Stimulated activated CD8-positive, alpha-beta memory T cell treated with anti-CD3 and anti-CD28 coated beads, Interleukin-4, amount 100 ng/mL, for 48 hours (primary cell): ENCODE data around the gene TRIM29.
A peak's percentile ranks its signal among the peaks of the same experiment; 100 is the strongest.
"Not testable (repeated sequence)": the region's sequence is repeated elsewhere in the genome, so short reads cannot be mapped to it uniquely, and the experiment has no call there.

Experiments
- DNase-seq: peaks from one replicate; pipeline ENCODE4 v3.0.0-alpha.2; 2020

The TRIM29 gene

GRCh38 chr11:120170741-120171261, 32.9 kb upstream of the TRIM29 start:
- no peak for DNase-seq

GRCh38 chr11:120169981-120170698, 32.2 kb upstream of the TRIM29 start:
- DNase-seq = no peak

- DNase-seq = peak; percentile 79
Observed at GRCh38 chr11:120168960-120169681, 31.2 kb upstream of the TRIM29 start.

- no peak for DNase-seq
Observed at GRCh38 chr11:120168108-120168959, 30.4 kb upstream of the TRIM29 start.

GRCh38 chr11:120167659-120168058, 29.7 kb upstream of the TRIM29 start:
- DNase-seq = no peak

- no peak for DNase-seq
Observed at GRCh38 chr11:120160436-120160835, 22.5 kb upstream of the TRIM29 start.

GRCh38 chr11:120153221-120153620, 15.3 kb upstream of the TRIM29 start:
- DNase-seq = no peak

- no peak for DNase-seq
Observed at GRCh38 chr11:120151536-120151935, 13.6 kb upstream of the TRIM29 start.

- no peak for DNase-seq
Observed at GRCh38 chr11:120149246-120149645, 11.3 kb upstream of the TRIM29 start.

GRCh38 chr11:120147950-120148270, 10.0 kb upstream of the TRIM29 start:
- no peak for DNase-seq

- no peak for DNase-seq
Observed at GRCh38 chr11:120147094-120147949, 9.4 kb upstream of the TRIM29 start.

GRCh38 chr11:120146413-120147093, 8.6 kb upstream of the TRIM29 start:
- DNase-seq = no peak

- no peak for DNase-seq
Observed at GRCh38 chr11:120144501-120144900, 6.6 kb upstream of the TRIM29 start.

- DNase-seq = not testable (repeated sequence)
Observed at GRCh38 chr11:120143472-120143871, 5.6 kb upstream of the TRIM29 start.

- no peak for DNase-seq
Observed at GRCh38 chr11:120142441-120143100, 4.7 kb upstream of the TRIM29 start.

GRCh38 chr11:120141768-120142423, 4.0 kb upstream of the TRIM29 start:
- no peak for DNase-seq

GRCh38 chr11:120141113-120141767, 3.3 kb upstream of the TRIM29 start:
- no peak for DNase-seq

- DNase-seq = no peak
Observed at GRCh38 chr11:120139316-120140069, 1.6 kb upstream of the TRIM29 start.

- no peak for DNase-seq
Observed at GRCh38 chr11:120137187-120137610, 714 bp downstream of the TRIM29 start.
